ENCODE results near the gene ZSWIM3.
"Not testable (repeated sequence)": the region's sequence is repeated elsewhere in the genome, so short reads cannot be mapped to it uniquely, and the experiment has no call there.

Gene ZSWIM3

GRCh38 chr20:45828589-45828988 lies 28.8 kb upstream of the ZSWIM3 start:
- Histone ChIP-seq H4K20me1 (ENCODE audit: insufficient read depth, low read length) (no peaks in the 10 kb centered on the region), H2AFZ (ENCODE audit: low read depth, low read length) (no peak overlapping the region), H3K9me3 (ENCODE audit: insufficient read depth, low read length, severe bottlenecking) (no peaks in the 10 kb centered on the region), H3K79me2 (ENCODE audit: insufficient read depth, low read length) (no peaks in the 10 kb centered on the region), H3K4me3 (ENCODE audit: low read depth in 1 of 2, low read length in 2 of 2) (no peak overlapping the region), H3K4me1 (ENCODE audit: insufficient read depth, low read length) (no peaks in the 10 kb centered on the region), H3K27ac (ENCODE audit: low read length) (no peak overlapping the region), H3K27me3 (ENCODE audit: insufficient read depth, low read length, poor library complexity) (no peaks in the 10 kb centered on the region), H3K36me3 (ENCODE audit: insufficient read depth, low read length) (no peaks in the 10 kb centered on the region), H3K4me2 (ENCODE audit: insufficient read depth, low read length) (no peak overlapping the region), H3K9ac (ENCODE audit: low read depth, low read length) (no peak overlapping the region)
- ATAC-seq (ENCODE audit: insufficient read depth, low read depth) (no peak), DNase-seq (no peak)
- no peak for TF ChIP-seq EZH2 (IDR thresholded peaks at IDR 0.05; ENCODE audit: borderline replicate concordance, low read depth, low read length, severe bottlenecking)
- TF ChIP-seq, protein P1, sequence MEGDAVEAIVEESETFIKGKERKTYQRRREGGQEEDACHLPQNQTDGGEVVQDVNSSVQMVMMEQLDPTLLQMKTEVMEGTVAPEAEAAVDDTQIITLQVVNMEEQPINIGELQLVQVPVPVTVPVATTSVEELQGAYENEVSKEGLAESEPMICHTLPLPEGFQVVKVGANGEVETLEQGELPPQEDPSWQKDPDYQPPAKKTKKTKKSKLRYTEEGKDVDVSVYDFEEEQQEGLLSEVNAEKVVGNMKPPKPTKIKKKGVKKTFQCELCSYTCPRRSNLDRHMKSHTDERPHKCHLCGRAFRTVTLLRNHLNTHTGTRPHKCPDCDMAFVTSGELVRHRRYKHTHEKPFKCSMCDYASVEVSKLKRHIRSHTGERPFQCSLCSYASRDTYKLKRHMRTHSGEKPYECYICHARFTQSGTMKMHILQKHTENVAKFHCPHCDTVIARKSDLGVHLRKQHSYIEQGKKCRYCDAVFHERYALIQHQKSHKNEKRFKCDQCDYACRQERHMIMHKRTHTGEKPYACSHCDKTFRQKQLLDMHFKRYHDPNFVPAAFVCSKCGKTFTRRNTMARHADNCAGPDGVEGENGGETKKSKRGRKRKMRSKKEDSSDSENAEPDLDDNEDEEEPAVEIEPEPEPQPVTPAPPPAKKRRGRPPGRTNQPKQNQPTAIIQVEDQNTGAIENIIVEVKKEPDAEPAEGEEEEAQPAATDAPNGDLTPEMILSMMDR (IDR thresholded peaks at IDR 0.05; ENCODE audit: borderline replicate concordance, extremely low read depth, low read length, poor library complexity, severe bottlenecking), result no peak

- DNase-seq; H4K20me1 ChIP-seq (ENCODE audit: insufficient read depth, low read length); H3K9ac ChIP-seq (ENCODE audit: low read depth, low read length); H3K4me3 ChIP-seq (ENCODE audit: low read depth in 1 of 2, low read length in 2 of 2); H3K4me2 ChIP-seq (ENCODE audit: insufficient read depth, low read length); ATAC-seq (ENCODE audit: insufficient read depth, low read depth); H3K4me1 ChIP-seq (ENCODE audit: insufficient read depth, low read length); H3K9me3 ChIP-seq (ENCODE audit: insufficient read depth, low read length, severe bottlenecking); H3K79me2 ChIP-seq (ENCODE audit: insufficient read depth, low read length); H3K36me3 ChIP-seq (ENCODE audit: insufficient read depth, low read length); H3K27ac ChIP-seq (ENCODE audit: low read length); H2AFZ ChIP-seq (ENCODE audit: low read depth, low read length); H3K27me3 ChIP-seq (ENCODE audit: insufficient read depth, low read length, poor library complexity): not testable (repeated sequence)
Observed at GRCh38 chr20:45829673-45830106, 27.7 kb upstream of the ZSWIM3 start.

DNA sequence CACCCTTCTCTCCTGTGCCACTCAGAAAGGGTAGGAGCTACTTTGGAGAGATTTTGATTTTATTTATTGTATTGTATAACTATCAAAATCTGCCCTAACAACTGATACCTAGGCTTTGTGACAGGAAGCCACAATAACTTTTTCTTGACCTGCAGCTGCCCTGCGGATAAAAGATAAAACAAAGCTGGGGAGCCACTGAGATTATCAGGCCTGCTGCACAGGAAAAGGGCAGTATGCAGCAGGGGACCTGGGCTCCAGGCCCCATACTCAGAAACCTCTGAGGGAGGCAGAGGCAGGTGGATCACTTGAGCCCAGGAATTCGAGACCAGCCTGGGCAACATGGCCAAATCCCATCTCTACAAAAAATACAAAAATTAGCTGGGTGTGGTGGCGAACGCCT lies 24.8 kb upstream of the ZSWIM3 start:
- H3K9ac ChIP-seq (ENCODE audit: low read depth, low read length), result no peak overlapping the region
- ATAC-seq (ENCODE audit: insufficient read depth, low read depth) (no peak), DNase-seq (no peak)
- TF ChIP-seq EZH2 (IDR thresholded peaks at IDR 0.05; ENCODE audit: borderline replicate concordance, low read depth, low read length, severe bottlenecking), result no peak
- TF ChIP-seq, protein P1 (IDR thresholded peaks at IDR 0.05; ENCODE audit: borderline replicate concordance, extremely low read depth, low read length, poor library complexity, severe bottlenecking), result no peak
- H3K9me3 ChIP-seq (ENCODE audit: insufficient read depth, low read length, severe bottlenecking), result no peaks in the 10 kb centered on the region
- no peaks in the 10 kb centered on the region for H3K79me2 ChIP-seq (ENCODE audit: insufficient read depth, low read length)
- H3K4me3 ChIP-seq (ENCODE audit: low read depth in 1 of 2, low read length in 2 of 2), result no peak overlapping the region
- no peaks in the 10 kb centered on the region for H4K20me1 ChIP-seq (ENCODE audit: insufficient read depth, low read length)
- H3K27me3 ChIP-seq (ENCODE audit: insufficient read depth, low read length, poor library complexity), result no peaks in the 10 kb centered on the region
- no peak overlapping the region for H3K27ac ChIP-seq (ENCODE audit: low read length)
- H3K4me2 ChIP-seq (ENCODE audit: insufficient read depth, low read length), result no peak overlapping the region
- no peaks in the 10 kb centered on the region for H3K4me1 ChIP-seq (ENCODE audit: insufficient read depth, low read length)
- peaks cover 3% of the 10 kb centered on the region; the same call in 1 of the 2 replicates for H3K36me3 ChIP-seq (ENCODE audit: insufficient read depth, low read length)
- H2AFZ ChIP-seq (ENCODE audit: low read depth, low read length), result no peak overlapping the region

- TF ChIP-seq, protein P1 (IDR thresholded peaks at IDR 0.05; ENCODE audit: borderline replicate concordance, extremely low read depth, low read length, poor library complexity, severe bottlenecking), result no peak
- TF ChIP-seq EZH2 (IDR thresholded peaks at IDR 0.05; ENCODE audit: borderline replicate concordance, low read depth, low read length, severe bottlenecking), result no peak
- ATAC-seq (ENCODE audit: insufficient read depth, low read depth) (0 out of 3 replicates have a peak, but pooled peaks have one; percentile 25), DNase-seq (no peak)
- Histone ChIP-seq H3K27me3 (ENCODE audit: insufficient read depth, low read length, poor library complexity) (no peaks in the 10 kb centered on the region), H3K4me3 (ENCODE audit: low read depth in 1 of 2, low read length in 2 of 2) (no peak within 1 kb of the TSS), H3K4me2 (ENCODE audit: insufficient read depth, low read length) (no peak within 1 kb of the TSS), H4K20me1 (ENCODE audit: insufficient read depth, low read length) (no peaks in the 10 kb centered on the region), H3K27ac (ENCODE audit: low read length) (no peak within 1 kb of the TSS), H3K36me3 (ENCODE audit: insufficient read depth, low read length) (peaks cover 3% of the 10 kb centered on the region; the same call in 1 of the 2 replicates), H3K9ac (ENCODE audit: low read depth, low read length) (no peak within 1 kb of the TSS), H3K79me2 (ENCODE audit: insufficient read depth, low read length) (no peaks in the 10 kb centered on the region), H2AFZ (ENCODE audit: low read depth, low read length) (no peak within 1 kb of the TSS), H3K4me1 (ENCODE audit: insufficient read depth, low read length) (no peaks in the 10 kb centered on the region), H3K9me3 (ENCODE audit: insufficient read depth, low read length, severe bottlenecking) (no peaks in the 10 kb centered on the region)
Observed at GRCh38 chr20:45833030-45833882, 24.2 kb upstream of the ZSWIM3 start, which contains the start of gene SNX21. Gene SNX21, plus strand, starts transcription at chr20:45833799. Its CDS starts 121 bp downstream, at chr20:45833920.

Measured in DND-41 (cell line).